Head of caudate nucleus (tissue), 42 donors: ENCODE measurements around the gene FOXJ1.
A peak's percentile ranks its signal among the peaks of the same experiment; 100 is the strongest.

Experiments
- DNase-seq, 42 donors: peaks; one replicate each; pipeline versions ENCODE4 v3.0.0 to v3.0.0-alpha.2; 2020 to 2021; ENCODE audit warnings: mixed read lengths in 7 of 42
- intact Hi-C: fragments of 100-400 bp; cut with DNase I; formaldehyde crosslinking; loops from one replicate; pipeline ENCODE4 v1.15.0; 2022

FOXJ1 gene

DNA sequence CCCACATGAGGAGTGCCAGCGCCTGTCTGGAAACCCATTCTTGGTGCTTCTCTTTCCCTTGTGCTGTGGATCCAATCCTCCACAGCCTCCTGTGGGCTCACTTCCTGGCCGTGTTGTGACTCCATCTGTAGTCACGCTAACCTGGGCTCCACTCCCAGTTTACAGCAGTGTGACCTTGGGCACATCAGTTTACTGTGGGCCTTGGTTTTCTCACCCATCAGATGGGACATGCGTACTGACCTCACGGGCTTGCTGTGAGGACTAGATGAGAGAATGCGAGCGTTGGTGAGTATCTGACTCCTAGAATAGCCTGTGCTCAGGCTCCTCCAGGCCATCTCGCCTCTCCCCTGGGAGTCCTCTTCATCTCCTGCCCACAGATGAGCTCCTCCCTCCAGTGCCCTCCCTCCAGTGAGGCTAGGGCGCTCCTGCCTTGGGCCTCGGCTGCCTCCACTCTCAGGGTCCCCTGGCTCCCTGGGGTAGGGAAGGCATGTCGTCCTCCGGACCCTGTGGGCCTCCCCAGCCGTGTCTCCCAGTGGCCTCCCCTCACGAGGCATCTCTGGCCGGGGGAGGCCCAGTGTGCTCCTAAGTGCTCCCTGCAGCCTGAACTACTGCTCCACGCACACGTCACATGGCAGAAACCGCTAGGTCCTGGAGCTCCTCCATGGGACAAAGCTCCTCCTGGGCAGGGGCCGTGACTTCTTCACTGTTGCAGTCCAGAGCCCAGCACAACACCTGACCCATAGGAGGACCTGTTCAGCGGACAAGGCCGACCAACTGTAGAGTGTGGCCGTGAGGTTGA is 5.2 kb upstream of the FOXJ1 start:
- DNase-seq: no peak
- intact Hi-C loops: no loop called here

DNA sequence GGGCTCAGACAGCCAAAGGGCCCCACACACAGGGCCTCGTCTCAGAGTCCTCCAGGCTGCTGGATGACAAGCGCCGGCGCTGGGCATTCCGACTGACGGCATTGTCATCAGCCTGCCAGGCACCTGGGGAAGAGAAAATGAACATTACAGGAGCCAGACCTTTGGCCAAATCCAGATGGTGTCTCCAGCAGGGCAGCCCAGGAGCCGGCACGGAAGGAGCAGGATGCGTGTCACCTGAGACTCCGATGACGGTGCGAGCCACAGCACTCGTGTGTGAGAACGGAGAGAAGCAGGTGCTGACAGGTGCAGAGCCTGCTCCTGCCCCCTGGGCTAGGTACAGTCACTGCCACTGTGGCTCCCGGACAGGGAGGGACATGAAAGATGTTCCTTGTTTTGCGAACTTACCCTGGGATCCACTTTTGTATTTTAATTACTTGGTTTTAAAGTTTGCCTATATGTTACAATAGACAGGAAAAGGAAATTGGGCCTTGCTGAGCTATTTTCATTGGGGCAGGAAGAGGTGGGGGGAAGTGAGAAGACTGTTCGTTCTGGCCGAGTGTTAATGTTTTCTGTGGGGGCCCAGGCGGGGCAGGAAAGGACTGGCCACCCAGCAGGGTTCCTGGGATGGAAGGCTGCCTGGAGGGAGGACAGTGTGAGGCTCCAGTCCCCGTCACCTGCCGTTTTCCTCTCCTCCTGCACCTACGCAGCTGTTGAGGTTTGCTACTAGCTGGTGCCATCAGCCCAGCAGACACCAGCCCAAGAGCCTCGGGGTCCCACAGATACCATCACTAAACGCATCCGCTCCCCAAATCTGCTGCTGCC is 4.4 kb upstream of the FOXJ1 start:
- intact Hi-C loops: no loop called here

DNA sequence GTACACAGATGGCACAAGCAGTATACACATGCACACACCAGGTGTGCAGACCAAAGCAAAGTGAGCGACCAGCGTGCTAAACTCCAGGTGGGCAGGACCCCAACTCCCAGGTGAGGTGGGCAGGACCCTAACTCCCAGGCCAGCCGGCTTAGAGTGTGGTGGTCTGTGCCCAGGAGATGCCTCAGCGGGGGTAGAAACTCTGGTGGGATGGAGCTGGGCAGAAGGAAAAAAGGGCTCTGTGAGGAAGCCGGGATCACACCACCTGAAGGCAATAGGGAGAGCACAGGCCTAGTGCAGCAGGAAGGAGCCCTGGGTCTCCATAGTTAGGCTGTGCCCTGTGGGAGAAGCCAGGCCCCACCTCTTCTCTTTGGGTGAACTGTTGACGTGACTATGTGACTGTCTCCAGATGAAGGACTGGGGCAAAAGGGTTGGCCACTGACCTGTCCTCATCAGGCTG is 1.6 kb upstream of the FOXJ1 start:
- intact Hi-C loops: no loop called here
- DNase-seq: peak in 1 of 42 donors; percentile 22

More for the DNA sequence above, 4.4 kb upstream of the FOXJ1 start:
- no peak for DNase-seq

DNA sequence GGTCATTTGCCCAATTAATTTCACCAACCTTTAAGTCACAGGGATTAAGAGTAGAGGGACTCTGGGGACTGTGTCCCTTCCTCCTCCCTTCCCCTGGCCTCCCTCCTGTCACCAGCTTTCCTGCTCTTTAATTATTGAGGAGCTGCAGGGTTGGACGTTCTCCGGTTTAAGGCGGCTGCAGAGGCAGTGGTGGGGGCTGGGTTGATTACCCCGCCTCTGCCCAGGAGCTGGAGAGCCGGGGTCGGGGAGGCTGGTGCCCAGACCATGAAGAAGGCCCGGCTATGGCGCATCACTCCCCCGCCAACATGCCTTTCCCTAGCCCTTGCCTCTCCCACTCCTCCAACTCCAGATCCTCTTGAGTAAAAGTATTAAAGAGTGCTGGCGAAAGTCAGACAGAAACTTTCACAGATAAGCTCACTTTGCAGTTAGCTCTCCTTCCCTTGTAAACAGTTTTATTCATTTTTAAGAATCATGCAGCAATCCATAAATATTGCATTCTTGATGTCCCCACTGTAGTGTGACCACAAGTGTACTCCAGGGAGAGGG is 1.1 kb upstream of the FOXJ1 start:
- intact Hi-C loops: no loop called here
- peak in 1 of 42 donors; percentile 18 for DNase-seq

DNA sequence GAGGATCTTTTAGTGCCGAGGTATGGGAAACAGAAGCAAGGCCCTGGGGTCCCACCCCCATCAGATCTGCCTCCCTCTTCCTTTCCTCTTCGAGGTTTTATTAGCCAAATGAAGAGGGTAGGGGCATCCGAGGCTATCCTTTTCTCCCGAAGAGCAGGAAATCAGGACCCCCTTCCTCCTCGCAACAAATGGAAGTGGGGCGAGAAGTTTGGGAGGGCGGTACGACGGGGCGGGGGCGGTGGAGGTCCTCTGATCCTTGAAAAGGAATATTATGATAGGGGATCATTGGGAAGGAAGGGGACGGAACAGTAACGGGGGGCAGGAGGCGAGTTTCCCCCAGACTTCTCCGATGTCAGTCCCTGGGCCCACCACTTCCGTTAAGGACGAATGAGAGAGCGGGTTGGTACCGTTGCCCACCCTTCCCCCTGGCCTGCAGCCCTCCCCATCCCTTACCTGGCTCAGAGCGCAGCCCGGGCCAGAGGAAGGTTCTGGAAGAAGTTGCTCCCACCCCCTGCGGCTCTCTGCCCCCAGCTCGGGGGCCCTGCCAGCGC is 309 bp downstream of the FOXJ1 start:
- DNase-seq: no peak
- intact Hi-C loops: no loop called here

DNA sequence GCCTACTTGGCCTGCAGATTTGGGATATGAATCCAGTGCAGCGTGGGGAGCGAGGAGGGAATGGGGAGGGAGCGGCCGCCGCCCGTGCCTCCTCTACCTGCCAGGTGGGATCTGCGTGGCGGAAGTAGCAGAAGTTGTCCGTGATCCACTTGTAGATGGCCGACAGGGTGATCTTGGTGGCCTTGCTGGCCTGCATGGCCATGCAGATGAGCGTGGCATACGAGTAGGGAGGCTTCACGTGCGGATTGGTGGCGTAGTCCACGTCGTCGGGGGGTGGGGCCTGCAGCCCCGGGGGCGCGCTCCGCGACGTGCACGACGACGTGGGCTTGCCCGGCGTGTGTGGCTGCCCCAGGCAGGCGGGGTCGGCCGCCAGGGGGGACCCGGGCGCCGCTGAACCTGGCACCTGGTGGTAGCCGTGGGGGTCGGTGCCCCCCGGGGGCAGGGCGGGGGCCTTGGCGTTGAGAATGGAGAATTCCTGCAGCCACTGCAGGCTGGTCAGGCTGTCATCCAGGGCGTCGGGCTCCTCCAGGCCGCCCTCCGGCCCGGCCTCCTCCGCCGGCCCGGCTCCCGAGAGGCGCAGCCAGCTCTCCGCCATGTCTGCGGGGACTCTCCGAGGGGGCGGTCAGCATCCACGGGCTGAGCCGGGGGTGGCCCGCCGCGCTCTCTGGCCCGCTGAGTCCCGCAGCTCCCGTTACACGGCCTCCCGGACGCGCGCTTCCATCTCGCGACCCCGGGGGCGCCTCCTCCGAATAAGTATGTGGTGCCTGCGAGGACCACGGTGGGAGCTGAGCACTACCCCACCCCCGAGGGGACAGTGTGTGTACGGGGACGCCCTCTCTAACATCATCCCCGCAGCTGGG is 1.0 kb downstream of the FOXJ1 start:
- intact Hi-C loops: loop anchor here (10.0 kb wide), 1 partner anchor 45 kb away; no protein-coding TSS in a partner anchor
- no peak for DNase-seq

DNA sequence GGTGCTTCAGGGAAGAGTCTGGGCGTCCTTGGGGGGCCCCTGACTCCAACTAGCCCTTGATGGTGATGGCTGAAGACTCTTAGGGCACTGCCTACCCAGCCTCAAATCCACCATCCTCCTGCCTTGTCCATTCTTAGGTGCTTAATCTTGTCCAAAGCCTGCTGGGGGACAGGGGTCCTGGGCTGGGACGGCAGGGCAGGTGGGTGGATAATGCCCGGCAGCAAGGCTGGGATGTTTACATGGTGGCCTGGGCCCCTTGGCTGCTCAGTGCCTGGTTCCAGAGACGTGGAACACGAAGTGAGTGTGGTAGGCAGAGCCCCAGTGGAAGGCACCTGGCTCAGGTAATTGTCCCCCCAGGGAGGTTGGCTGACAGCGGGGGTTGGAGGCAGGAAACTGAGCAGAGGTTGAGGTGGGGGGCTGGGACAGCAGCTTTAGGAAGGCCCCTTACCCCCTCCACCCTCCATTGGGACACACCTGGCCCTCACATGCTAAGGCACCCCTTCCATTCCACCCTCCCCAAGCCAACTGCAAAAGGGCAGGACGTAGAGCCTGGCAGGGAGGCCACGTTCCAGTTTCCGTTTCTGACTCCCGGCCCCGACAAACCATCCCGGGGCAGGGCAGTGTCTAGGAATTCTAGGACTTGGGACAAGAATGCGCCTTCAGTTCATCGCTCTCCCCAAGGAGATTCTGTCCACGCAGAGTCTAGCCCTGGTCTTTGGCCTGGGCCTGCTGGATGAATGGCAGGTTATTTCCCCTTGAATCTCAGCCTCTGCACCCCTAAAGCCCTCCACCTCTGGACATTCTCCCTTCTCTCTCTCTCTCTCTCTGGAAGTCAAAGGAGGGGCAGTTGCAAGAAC is 1.9 kb downstream of the FOXJ1 start:
- intact Hi-C loops: loop anchor here (10.0 kb wide), 1 partner anchor 46 kb away; no protein-coding TSS in a partner anchor
- peak in 1 of 42 donors; percentile 39 for DNase-seq

DNA sequence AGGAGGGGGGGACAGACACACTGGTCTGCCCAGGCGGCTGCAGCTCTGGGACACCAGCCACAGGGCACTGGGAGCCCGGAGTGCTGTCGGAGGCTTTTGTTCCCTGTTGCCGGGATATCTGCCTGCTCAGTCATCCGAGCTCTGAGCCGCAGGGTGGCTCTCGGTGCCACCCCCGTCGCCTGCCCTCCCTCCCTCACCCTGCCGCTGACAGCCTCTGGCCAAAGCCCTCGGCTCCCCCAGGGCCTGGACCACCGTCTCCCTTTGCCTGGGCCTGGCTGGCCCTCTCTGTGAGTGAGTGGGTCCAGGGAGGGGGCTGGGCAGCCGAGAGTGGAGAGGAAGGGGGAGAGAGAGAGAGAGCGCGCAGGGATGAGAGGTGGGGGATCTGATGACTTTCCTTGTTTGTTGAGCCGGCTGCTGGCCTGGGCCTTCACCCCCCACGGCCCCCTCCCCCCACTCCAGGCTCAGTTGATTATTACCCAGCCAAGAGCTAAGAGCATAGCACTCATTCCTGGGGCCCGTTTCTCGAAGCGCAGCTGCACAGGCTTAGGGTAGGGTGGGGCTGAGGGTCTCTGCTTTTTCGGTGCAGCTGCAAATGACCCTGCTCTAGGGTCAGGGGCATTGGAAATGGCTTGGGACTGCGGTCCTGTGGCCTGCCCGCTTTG is 2.7 kb downstream of the FOXJ1 start:
- DNase-seq: peak; percentile 33 to 91 (median 71)
- intact Hi-C loops: loop anchor here (10.0 kb wide), 1 partner anchor 46 kb away; no protein-coding TSS in a partner anchor

DNA sequence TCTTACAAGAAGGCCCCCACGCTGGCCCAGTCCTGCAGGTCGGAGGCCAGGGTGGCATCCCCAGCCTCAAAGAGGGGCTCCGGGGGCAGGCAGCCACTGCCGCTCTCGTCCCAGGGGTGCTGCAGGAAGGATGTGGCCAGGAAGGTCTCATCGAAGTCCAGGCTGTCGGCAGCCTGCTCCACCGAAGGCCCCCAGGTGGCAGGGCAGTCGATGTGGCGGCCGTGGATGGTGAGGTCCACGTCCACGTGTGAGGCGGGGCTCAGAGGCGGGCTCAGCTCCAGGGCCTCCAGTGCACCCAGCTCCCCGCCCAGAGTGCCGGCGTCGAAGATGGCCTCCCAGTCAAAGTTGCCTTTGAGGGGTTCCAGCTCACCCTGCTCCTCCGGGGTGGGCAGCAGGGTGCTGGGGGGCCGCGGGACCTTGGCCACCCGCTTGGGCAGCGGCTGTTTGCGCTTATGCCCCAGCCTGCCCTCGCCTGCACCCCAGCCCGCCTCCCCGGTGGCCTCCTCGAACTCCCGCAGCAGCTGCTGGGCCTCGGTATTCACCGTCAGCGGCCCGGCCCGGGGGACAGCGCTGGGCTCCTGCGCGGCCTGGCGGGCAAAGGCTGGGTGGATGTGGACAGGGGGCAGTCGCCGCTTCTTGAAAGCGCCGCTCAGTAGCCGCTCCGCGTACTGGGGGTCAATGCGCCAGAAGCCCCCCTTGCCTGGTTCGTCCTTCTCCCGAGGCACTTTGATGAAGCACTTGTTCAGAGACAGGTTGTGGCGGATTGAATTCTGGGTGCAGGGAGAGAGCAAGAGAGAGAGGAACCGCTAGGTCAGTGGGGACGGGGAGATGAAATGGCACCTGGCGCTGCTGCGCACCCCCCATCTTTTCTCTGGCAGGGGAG is 3.5 kb downstream of the FOXJ1 start:
- no peak for DNase-seq
- intact Hi-C loops: loop anchor here (10.0 kb wide), 1 partner anchor 47 kb away; no protein-coding TSS in a partner anchor

DNA sequence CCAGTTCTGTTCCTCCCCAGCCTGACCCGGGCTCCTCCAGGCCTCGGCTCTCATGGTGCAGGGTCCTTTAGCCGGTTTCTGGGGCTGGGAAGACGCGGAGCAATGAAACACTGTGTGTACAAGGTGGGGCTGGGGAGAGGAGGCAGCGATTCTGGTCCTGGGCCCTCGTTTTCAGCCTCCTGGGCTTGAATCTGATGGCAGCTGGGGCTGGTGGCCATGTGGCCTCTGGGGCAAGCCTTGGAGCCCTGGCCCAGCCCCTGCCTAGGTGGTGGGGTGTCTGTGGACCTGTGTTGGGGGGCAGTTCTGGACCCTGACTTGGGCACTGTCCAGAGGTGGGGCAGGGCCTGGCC is 4.1 kb downstream of the FOXJ1 start:
- intact Hi-C loops: loop anchor here (10.0 kb wide), 1 partner anchor 48 kb away; no protein-coding TSS in a partner anchor
- DNase-seq: peak in 1 of 42 donors; percentile 25

DNA sequence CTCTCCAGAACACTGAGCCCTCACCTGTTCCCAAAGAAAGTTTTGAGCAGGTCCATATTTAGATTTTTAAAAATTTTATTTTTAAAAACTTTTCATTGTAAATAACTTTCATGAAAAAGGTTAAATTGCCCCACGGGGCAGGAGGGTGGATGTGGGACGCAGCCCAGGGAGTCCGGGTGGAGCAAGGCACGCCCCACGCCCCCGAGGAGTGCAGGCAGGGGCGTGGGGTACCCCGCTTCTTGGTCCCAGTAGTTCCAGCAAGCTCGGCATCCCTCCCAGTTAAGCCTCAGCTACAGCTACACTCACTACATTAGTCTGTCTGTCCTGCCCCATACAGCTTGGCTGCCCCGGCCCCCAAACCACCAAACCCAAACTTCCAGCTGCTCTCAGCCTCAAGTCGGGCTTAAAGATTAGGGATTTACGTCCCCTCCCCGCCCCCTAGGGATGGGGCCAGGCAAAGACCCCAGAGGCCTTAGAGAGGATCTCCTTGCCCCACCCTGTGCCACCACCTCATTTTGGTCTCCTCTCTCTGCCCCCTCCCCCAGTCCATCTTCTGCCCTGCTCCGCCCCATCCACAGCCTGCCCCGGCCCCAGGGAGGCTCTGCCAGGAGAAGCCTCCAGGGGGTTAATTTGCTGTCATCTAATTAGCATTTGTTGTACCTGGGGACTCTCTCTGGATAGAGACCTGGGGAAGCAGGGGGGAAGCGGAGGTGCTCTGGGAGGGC is 4.6 kb downstream of the FOXJ1 start:
- intact Hi-C loops: loop anchor here (10.0 kb wide), 1 partner anchor 48 kb away; no protein-coding TSS in a partner anchor
- no peak for DNase-seq

DNA sequence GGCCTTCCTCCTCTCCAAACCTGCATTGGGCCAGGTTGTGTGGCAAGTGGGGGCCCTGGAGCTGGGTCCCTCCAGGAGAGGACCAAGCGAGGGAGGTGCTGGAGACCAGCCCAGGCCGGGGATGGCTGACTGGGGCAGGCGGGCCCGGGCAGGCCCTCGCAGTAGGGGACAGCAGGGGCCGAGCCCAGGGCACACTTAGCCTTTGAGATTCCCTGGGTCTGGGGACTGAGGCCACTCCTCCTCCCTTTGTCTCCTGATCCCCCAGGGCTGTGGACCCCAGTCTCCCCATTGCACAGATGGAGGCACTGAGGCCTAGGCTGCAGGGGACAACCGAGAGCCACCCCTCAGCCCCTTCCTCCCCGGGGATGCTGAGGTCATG is 5.2 kb downstream of the FOXJ1 start:
- no peak for DNase-seq
- intact Hi-C loops: loop anchor here (10.0 kb wide), 1 partner anchor 49 kb away; no protein-coding TSS in a partner anchor

DNA sequence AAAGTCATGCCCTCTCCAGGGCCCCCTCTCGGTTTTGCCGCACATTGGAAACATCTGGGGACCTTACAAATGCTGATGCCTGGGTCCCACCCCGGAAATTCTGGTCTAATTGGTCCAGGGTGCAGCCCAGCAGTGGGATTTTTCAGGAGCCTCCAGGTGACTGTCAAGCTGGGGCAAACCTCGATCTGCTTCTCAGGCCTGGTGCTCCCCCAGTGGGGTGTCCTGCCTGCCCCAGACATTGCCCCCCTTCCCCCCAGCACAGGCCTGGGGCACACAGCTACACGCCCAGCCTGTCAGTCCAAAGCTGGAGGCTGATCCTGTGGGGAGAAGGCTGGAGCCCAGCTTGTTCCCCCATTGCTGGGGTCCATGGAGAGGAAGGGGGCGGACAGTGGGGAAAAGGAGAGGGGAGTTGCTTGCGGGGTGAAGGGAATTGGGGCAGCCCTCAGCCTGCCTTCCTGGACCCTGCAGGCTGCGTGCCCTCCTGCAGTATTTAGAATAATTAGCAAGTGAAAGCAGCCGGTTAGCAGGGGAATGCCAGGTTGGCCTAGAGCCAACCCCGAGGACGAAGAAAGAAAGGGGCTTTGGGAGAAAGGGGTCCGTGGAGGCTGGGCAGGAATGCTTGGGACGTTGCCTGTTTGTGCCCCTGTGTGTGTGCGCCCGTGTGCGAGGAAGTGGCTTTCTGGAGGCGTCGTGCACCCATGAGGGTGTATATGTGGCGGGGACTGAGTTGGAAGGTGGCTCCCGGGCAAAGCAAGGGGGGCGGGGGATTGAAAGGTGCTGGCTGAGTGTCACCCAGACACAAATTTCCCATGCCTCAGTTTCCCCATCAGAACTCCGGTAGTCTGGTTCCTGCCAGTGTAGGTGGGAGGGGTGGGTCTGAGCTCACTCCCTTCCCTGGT is 5.9 kb downstream of the FOXJ1 start:
- no peak for DNase-seq
- intact Hi-C loops: loop anchor here (10.0 kb wide), 1 partner anchor 50 kb away; no protein-coding TSS in a partner anchor
